HG03039 (cell line): ENCODE measurements around the gene FGF6.
"Not testable (repeated sequence)": the region's sequence is repeated elsewhere in the genome, so short reads cannot be mapped to it uniquely, and the experiment has no call there.

ENCODE experiments used
- ATAC-seq: cut with Tn5 transposase; IDR thresholded peaks from one replicate; pipeline ENCODE4 v1.9.1; 2021; ENCODE audit warnings: mild to moderate bottlenecking, moderate library complexity; ENCODE audit not compliant: unreplicated experiment

The FGF6 gene, protein sequence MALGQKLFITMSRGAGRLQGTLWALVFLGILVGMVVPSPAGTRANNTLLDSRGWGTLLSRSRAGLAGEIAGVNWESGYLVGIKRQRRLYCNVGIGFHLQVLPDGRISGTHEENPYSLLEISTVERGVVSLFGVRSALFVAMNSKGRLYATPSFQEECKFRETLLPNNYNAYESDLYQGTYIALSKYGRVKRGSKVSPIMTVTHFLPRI

DNA sequence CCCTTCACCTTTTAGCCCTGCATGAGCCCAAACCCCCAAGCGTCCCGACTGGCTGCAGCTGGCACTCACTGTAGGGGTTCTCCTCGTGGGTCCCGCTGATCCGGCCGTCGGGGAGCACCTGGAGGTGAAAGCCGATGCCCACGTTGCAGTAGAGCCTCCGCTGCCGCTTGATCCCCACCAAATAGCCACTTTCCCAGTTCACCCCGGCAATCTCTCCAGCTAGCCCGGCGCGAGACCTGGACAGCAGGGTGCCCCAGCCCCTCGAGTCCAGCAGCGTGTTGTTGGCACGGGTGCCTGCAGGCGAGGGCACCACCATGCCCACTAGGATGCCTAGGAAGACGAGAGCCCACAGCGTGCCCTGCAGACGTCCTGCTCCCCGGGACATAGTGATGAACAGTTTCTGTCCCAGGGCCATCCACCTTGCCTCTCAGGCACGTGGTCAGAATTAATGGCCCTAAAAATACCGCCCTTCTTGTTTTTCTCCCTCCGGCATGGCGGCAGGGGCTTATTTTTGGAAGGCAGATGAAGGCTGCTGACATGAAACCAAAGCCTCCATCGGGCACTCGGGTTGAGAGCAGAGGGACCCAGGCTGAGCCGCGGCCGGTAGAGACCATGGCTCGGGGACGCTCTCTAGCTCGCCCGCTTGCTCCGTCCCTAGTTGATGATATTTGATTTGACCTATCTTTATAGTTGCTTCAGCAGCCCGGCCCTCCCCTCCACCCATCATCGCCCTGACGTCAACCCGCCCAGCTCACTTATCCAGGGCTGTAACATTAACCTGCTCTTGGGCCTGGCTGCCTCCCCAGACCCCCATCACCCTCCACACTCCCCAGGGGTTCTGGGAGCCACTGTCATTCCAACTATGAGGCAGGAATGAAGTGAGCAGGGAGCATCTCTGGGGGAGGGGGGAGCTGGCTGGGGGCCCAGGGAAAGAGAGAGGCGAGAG, at the start of gene FGF6:
TSS of gene FGF6 (minus strand) at position 660 of the 946 bp plus-strand sequence. CDS start at position 415, 245 bp downstream.
- ATAC-seq, result no peak

DNA sequence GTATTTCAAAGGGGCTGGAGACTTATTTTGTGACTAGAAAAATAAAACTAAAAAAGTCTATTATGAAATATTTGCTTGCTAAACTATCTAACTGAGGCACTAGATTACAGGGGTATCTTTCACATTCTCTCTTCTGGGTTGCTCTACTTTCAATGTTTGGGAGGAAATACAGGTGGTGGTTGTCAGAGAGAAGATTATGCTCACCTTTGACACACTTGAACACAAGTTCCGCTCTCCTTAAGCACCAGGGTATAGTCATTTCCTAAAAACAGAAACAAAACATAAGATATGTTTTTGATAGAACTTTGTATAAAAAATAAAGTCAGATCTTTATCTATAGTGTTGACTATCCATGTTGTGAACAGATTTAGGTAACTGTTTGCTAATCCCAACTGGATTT, 45.4 kb upstream of the FGF6 start:
- ATAC-seq, result no peak

DNA sequence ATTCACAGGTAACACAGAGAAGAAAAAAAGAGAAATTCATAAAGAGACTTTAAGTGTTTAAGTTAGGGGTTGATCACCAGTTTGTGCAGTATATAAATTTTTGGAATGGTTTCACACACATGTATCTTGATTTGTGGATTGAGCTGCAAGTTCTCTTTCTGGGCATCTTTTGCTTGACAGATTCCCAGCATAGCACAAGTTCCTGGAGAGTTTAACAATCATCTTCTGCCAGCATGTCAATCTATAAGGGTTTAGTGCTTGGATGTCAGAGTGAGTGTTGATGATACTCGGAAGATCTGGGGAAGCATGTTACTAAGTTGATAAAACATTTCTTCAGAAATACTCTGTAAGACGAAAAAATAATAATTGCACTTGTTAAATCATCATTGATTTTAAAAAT, 43.9 kb upstream of the FGF6 start:
- no peak for ATAC-seq

DNA sequence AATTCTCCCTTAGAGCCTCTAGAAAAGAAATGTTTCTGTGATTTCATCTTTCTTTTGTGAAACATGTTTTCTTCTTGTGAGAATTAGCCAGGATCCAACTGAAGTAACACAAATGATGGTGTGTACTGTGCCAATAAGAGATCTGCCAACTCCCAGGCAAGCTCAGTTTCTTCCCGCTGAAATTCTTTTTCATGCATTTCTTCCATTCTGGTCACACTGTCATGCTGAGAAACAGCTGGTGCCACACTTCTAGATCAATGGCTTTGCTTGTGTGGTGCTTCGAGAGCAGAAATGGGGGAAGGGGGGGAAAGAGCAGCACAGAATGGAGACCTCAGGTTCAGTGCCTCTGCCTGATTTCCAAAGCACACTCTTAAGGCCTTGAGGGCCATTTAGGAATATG, 41.4 kb upstream of the FGF6 start:
- ATAC-seq, result no peak

DNA sequence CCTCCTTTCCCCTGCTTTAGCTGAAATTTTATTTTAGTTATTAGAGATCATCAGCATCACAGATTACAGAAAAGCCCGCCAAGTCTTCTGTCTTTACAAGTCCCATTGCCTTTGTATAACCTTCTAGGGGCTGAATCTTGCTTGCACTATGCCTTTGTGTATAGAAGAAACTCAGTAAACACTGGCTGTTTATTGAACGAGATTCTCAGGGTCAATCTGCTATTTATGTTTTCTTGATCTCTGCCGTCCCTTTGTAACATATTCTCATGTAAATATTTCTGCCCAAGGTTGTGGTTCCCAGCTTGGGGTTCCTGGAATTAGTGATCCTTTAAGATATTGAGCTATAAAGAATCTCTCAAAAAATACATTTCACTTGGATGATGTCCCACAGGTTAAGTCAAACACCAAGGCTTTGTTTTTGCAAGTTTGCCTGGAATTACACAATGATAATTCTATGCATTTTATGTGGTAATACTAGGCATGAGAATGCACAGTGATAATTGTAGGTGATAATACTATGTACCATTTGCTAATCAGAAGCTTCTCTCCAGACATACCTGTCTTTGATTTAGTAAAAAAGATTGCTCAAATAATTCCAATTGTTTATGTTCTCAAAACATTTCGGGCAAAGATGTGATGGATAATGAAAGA, 40.6 kb upstream of the FGF6 start:
- ATAC-seq, result no peak

DNA sequence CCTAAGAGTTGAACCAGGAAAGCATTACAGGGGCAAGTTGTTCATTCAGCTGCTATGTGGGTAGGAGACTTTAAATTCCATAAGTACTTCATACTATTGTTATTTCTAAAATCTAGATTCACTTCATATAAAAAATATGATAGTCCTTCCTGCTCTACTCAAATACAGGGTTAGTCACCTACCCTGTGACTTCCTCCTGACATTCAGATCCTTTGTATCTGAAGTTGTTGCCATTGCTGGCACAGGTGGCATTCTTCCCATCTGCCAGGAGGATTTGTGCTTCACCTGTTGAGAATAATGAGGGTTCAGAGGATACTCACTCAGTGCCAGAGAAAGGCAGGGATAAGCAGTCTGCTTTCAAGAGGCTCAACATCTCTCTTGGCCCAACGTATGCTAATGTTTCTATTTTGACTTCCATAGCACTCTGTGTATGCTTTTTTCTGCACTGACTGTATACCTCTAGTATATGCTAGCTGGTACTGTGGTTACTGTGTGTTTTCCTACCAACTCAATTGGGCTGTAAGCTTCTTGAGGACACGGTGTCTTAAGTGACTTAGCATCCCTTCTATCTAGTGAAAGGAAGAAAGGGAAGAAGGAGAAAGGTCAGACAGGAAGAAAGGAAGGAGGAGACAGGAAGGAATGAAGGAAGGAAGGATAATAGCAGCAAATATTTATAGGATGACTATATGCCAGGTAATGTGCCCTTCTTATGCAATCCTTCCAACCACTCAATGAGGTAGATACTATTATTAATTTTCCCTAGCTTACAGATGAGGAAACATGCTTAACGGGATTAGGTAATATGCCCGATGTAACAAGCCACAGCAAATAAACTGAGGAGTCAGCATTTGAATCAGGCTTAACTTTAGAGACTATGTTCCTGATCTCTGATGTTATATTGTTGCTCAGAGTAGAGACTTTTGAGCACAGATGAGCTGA, 38.5 kb upstream of the FGF6 start:
- no peak for ATAC-seq

DNA sequence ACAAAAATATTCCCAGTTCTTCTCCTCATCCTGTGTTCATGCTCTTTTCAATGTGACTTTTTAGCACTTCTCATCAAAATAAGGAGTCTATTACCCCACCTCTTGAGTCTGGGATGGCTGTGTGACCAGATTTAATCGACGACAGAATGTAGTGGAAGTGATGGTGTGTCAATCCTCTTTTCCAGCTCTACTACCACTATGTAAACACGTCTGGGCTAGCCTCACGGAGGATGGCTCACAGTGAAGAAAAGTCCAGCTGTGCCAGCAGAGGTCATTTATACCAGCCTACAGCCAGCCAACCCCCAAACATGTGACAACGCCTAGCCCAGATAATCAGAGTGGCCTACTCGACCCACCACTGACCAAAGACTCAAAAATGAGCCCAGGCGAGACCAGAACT, 37.3 kb upstream of the FGF6 start:
- no peak for ATAC-seq

DNA sequence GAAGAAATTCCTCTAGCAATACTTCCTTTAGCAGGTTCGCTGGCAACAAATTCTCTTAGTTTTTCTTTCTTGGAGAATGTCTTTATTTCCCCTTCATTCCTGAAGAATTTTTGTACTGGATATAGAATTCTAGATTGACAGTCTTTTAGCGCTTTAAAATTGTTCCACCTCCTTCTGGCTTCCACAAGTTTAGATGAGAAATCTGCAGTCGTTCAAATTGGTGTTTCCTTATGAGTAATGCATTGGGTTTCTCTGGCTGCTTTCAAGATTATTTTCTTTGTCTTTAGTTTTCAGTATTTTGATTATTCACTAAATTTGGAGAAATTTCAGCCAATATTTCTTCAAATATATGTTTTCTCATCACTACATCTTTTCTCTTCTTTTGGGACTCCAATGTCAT, 33.3 kb upstream of the FGF6 start:
- no peak for ATAC-seq

DNA sequence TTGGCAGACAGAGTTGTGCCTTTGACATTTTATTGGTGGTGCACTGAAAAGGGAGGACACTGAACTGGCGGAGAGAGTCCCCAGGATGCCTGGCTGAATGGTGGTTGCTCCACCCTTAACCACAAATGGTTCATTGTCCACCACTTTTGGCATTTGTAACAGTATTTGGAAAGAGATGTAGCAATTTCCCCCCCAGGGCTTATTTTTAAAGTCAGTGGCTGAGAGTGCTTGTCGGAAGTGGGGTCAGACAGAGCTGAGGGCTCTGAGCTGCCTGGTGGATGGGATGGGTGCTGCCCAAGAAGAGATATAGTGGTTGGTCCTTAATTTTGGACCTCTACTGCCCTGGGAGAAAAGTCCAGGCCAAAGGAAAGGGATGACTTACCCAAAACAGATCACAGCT, 31.5 kb upstream of the FGF6 start:
- ATAC-seq, result no peak

DNA sequence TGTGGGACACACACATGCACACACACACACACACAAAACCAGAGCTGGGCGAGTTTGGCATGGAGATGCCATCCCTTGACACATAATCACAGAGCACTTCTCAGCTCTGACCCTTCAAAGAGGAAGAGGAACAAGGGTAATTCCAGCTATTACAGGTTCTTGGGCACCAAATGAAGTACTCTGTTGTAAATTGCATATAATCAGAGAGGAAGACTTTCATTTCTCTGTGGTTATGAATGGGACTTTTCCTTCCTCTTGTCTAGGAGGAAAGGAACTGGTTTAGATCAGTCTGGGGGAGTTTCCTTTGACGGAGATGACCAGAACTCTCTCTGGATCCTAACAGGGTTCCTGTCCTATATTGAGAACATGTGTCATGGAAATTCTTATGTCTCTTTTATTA, 26.4 kb upstream of the FGF6 start:
- ATAC-seq, result no peak

DNA sequence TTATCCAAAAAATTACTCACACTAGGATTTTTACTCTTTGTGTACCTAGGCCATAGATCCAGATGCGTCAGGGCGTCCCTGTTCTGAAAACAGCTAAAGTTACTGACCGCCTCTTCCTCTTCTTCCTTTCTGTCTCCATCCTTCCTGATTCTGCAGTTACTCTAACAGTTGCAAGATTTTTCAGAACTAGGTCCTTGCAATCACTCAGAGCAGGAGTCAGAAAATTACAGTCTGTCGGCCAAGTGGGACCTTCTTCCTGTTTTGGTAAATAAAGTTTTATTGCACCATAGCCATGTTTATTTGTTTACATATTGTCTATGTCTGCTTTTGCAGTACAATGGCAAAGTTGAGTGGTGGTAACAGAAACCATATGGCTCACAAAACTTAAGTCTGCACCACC, 25.6 kb upstream of the FGF6 start:
- ATAC-seq, result no peak

DNA sequence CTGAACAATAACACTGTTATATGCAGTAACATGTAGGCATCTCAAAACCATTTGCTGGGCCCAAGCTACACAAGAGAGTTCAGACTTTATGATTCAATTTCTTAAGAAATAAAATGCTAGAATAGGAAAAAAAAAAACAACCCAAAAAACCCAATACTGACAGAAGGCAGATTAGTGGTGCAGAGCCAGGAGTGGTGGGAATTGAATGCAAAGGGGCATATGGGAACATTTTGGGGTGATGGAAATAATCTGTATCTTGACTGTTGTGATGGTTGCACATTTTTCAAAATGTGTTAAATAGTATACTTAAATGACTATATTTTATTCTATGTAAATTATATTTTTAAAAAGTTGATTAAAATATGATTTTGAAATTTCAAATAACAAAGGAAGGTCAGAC, 23.4 kb upstream of the FGF6 start:
- no peak for ATAC-seq

DNA sequence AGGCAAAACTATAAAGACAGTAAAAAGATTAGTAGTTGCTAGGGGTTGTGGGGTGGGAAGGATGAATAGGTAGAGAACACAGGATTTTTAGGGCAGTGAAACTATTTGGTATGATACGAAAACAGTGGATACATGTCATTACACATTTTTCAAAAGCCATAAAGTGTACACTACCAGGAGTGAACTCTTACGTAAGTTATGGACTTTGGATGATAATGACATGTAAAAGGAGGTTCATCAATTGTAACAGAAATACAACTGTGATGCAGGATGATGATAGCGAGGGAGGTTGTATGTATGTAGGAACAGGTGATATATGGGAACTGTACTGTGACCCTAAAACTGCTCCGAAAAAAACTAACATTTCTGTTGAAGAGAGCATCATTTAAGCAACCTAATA, 15.1 kb upstream of the FGF6 start:
- ATAC-seq, result no peak

DNA sequence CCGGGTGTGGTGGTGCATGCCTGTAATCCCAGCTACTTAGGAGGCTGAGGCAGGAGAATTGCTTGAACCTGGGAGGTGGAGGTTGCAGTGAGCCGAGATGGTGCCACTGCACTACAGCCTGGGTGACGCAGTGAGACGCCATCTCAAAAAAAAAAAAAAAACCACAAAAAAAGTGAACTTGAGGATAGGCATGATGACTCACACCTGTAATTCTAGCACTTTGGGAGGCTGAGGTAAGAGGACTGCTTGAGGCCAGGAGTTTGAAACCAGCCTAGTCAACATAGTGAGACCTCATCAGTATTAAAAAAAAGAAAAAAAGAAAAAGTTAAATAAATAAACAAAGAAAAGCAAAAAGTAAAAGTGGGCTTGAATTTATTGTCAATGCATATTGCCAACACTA, 10.2 kb upstream of the FGF6 start:
- ATAC-seq, result not testable (repeated sequence)

DNA sequence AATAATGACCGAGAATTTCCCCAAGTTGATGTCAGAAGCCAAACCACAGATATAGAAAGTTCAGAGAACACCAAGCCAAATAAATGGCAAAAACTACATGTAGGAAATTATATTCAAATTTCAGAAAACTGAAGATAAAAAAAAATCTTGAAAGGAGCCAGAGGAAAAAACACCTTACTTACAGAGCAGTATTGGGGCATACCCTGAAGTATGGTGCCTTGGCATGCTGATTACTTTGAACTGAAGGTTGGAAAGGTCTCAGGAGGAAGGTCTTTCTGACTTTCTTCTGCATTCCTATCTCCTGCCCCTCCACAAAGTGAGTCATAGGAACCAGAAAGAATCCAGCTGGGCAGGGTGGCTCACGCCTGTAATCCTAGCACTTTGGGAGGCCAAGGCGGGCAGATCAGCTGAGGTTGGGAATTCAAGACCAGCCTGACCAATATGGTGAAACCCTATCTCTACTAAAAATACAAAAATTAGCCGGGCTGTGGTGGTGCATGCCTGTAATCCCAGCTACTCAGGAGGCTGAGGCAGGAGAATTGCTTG, 8.8 kb upstream of the FGF6 start:
- no peak for ATAC-seq

DNA sequence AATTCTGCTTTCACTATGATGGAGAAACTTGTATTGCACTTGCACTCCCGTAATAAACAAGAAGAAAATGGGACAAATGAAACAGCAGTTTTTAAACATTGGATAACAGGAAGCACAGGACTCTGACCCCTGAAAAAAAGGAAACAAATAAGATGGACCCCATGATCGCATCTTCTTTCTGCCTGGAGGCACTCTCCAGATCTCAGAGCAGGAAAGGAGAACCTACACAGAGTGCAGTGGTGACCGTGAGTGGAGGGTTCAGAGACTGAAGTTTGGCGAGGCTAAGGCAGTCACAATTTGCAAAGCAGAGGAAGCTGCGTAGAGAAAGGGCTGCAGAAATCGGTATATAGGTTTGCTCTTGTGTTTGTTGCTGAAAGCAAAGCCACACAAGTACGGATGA, 6.1 kb upstream of the FGF6 start:
- ATAC-seq, result no peak

DNA sequence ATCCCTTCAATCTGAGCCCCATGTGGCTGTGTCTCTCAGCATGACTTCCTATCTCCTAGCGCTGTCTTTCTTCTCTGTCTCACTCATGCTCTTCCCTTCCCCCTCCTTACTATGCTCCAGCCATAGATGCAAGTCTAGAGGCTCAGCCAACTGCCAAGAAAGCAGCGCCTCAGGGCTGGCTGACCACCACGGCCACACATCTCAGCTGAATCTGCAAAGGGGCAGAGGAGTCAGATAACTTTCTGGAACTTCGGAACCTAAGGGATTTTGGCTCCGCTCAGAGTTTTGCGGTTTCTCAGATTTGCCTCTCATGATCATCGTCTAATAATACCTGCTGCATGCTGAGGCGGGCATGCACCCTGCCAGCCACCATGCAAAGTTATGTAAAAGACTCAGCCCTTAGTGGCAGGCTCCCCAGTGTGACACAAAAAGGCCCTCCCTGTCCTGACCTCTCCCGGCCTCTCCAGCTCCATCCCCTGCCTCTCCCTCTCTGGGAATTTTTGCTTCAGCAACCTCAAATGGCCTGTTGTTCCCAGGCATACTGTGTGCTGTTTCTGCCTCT, 5.0 kb upstream of the FGF6 start:
- no peak for ATAC-seq

DNA sequence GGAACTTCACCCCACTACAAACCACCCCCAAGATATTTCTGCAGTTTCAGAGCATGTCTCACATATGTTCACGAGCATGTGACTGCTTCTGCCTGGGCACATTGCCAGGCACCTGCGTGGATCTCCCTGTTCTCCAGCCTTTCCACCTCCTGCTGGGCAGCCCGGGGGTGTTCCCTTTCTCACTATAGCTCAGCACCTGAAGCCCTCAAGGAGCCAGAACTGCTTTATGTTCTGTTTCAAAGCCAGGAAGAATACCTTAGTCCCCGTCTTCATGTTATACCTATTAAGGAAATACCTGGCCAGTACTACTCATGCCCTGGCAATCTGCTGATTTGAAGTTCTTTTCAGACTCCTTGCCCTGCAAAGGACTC, 4.2 kb upstream of the FGF6 start:
- ATAC-seq, result no peak

DNA sequence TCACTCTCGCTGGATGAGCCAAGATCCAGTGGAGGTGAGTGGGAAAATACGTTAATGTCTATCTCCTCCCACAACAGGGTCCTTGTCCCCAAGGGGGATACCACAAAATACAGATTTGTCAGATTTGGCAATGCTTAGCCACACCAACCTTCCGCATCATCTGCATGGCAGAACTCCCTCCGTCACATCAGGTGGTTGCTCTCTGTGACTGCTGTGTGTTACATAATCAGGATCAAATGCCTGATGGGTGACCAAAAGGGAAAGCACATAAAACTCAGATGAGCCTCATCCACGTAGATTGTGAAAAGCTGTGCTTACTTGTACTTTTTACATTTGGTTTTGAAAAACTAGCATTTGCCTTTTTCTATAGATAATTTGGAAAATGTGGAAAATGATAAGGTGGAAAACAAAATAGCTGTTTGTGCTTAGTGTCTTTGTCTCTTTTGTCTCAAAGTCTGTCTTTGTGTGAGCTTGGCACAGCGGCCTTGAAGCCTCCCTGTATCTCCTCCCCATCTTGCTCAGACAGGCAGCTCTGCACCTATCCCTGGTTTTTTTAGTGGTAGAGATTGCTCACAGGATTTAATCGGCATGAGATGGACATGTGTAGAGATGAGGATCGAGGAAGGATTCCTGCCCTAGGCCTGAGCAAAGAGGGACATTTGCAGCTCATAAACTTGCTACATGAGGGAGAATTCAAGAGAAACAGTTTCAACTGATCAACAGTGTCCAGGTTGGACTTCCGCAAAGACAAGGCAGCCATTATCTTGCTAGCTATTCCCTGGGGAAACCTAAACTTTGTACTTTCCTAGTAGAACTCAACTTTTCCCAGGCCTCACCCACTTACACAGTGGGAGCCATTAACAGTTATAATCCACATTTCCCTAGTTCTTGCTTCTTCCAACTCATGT, 3.6 kb upstream of the FGF6 start:
- no peak for ATAC-seq
